Tibial nerve (tissue), 4 donors: ENCODE measurements around the gene ARHGAP12.

ENCODE experiments used
- CTCF ChIP-seq, 5 experiments: fragments of 200-600 bp in 3 of 5; fragments of 450-650 bp in 2 of 5; sonication (generic) in 3 of 5; IDR thresholded peaks; one replicate each; pipeline ENCODE4 v1.5.1; 2016 to 2019; ENCODE audit warnings: antibody characterized with exemption in 5 of 5, mild to moderate bottlenecking in 3 of 5, moderate library complexity in 2 of 5
- EP300 ChIP-seq, 2 donors: sonication (generic); formaldehyde crosslinking; IDR thresholded peaks; one replicate each; pipeline ENCODE4 v1.6.1; 2017; ENCODE audit warnings: antibody characterized with exemption in 2 of 2, mild to moderate bottlenecking in 1 of 2
- POLR2A ChIP-seq, 2 donors: fragments of 450-650 bp; IDR thresholded peaks; one replicate each; pipeline ENCODE4 v1.6.1; 2017; ENCODE audit warnings: antibody characterized with exemption in 2 of 2, mild to moderate bottlenecking in 2 of 2, moderate library complexity in 2 of 2

GRCh38 chr10:31760674-31761081, 168.0 kb downstream of the ARHGAP12 start:
- TF ChIP-seq CTCF (IDR thresholded peaks at IDR 0.05) = no peak
- TF ChIP-seq POLR2A (IDR thresholded peaks at IDR 0.05) = no peak
- TF ChIP-seq EP300 (IDR thresholded peaks at IDR 0.05) = no peak
